Stimulated activated CD4-positive, alpha-beta T cell treated with anti-CD3 and anti-CD28 coated beads, Interleukin-2, amount 100 ng/mL, for 4 hours (primary cell): ENCODE measurements around the gene PHACTR2.

Experiments used
- DNase-seq: peaks from one replicate; pipeline ENCODE4 v3.0.0-alpha.2; 2020; ENCODE audit warnings: low read depth

Gene PHACTR2

DNA sequence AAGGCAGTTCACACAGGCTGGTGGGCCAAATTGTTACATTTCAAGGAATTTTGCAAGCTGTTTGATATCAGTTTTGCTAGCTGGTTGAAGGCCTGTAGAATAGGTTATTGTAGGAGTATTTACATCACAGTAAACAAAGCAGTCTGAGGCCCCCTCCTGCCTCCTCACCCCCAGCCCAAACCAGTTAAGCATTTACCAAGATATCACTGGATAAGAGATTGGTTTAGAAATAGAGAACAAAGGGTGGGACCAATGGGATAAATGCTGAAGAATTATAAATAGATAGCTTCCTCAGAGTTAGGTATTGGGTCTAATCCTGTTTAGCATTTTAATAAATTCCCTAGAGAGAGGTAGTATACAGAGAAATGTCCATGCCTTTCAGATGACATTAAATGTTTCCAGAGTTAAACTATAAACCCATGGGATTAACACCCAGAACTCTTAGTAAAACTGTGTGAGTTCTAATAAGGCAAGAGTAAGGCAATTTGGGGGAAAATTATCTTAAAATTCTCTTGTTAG is 2.3 kb upstream of the PHACTR2 start:
- no peak for DNase-seq

DNA sequence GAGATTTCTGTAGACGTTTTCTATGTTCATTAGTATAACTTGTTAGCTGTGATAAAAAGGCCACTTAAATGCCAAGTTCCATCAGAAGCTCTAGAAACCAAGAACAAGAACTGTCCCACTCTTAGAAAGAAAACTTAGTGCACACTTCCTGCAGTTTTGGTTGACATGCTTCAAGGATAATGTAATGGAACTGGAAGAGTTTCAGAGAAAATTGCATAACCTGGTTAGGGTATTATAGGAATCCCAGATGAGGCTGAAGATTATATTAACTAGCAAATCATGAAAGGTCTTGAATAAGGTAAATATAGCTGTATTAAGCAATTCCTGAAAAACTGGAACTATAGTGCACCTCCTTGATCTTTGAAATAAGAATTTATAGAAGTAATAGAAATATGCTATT is 1.8 kb upstream of the PHACTR2 start:
- no peak for DNase-seq

DNA sequence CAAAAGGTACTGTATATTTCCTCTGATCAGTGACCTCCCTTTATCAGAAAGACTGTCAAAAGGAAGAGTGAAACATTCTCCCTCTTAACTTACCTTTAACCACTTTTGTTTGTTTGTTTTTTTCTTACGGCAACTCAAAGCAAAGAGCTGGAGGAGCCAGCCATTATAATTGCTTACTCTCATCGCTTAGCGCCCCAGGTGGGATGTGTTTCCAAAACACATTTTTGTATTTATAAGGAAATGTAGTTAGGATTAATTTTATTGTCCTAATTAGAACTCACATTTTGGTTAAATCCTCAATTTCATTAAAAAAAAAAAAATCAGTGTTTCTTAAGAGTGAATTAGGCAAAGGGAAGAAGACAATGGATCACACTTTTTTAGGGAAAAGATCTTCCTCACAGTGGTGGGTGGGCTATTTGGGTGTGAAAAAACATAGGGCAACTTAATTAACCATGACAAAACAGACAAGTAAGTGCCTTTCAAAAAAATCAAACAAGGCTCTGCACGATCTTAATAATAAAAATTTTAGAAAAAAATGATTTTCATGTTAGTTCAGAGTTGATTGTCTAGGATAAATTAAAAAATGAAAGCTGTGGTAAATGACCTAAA is 1.2 kb upstream of the PHACTR2 start:
- DNase-seq: no peak

GRCh38 chr6:143677577-143677890 is 231 bp upstream of the PHACTR2 start:
- DNase-seq: peak; percentile 57

GRCh38 chr6:143679041-143679440 is 1.3 kb downstream of the PHACTR2 start:
- no peak for DNase-seq

GRCh38 chr6:143680141-143680540 is 2.4 kb downstream of the PHACTR2 start:
- DNase-seq: no peak

DNA sequence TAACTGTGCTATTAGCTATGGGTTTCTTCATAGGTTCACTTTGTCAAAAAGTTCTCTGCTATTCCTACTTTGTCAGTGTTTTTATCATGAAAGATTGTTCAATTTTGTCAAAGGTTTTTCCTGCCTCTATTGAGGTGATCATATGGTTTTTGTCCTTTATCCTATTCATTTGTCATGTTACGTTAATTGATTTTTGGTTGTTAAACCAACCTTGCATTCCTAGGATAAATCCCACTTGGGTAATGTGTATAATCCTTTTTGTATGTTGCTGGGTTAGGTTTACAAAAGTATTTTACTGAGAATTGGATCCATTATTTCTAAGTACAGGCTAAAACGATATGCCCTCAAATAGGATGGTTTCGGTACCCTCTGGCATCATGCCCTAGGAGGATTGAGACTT is 5.0 kb downstream of the PHACTR2 start:
- no peak for DNase-seq

DNA sequence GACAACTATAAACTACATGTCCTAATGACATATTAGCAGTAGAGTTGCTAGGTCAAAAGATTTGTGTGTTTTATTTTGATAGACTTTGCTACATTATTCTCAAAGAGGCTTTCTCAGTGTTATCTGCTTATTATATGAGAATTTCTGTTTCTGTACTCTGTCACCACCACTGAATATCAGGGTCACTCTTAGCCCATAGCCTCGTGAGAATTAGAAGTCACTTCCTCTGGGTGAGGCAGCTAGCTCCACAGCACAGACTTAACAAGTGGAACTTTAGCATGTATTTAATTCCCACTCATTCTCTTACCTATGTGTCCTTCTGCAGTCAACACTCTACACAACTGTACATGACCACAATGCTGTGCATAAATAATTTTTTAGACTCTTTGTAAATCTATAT is 6.7 kb downstream of the PHACTR2 start:
- DNase-seq: no peak

- no peak for DNase-seq
These were observed 7.9 kb downstream of the PHACTR2 start for GRCh38 chr6:143685653-143686052.

- no peak for DNase-seq
These were observed 9.8 kb downstream of the PHACTR2 start for GRCh38 chr6:143687591-143687990.

DNA sequence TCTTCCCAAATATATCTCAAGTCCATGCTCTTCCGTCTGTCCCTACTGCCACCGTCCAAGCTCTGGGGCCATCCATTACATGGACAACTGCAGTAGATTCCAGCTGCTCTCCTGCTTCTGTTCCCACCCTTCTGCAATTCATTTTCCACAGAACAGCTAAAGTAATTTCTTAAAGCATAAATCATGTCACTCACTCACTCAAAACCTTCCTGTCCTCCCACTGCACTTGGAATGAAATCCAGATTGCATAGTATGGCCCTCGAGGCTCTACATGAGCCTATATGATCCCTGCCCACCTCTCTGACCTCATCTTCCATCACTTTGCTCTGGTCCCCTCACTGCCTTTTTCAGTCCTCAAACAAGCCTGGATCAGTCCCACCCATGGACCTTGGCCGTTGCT is 10.9 kb downstream of the PHACTR2 start:
- no peak for DNase-seq

DNA sequence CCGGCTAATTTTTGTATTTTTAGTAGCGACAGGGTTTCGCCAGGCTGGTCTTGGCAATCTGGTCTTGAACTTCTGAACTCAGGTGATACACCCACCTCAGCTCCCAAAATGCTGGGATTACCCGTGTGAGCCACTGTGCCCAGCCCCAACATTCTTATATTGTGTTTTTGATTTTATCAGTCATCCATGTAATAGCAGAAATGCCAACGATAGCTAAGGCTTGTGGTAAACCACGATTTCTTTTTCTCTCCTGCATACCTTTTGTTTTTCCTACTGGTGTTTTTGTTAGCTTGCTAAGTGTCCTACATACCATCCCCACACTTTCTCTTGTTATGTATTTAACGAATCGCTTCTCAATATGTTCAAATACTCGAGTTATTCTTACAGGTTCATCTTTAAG is 12.1 kb downstream of the PHACTR2 start:
- no peak for DNase-seq

DNA sequence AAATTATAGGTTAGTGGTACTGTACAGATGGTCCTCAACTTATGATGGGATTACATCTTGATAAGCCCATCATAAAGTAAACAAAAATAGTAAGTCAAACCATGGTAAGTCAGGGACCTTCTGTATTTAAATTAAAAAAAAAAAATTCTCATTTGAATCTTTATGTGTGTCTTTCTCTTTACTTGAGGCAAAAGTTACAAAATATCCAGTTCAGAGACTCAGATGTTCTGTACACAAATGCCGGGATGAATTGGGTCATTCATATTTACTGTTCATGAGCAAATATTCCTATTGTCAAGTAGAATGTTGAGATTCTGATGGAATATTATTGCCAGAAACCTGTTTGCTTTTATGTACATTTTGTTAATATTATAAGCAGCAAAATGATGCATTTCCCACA is 13.4 kb downstream of the PHACTR2 start:
- no peak for DNase-seq

- DNase-seq: no peak
These were observed 14.3 kb downstream of the PHACTR2 start for GRCh38 chr6:143691900-143692636.

GRCh38 chr6:143692696-143693095 is 14.9 kb downstream of the PHACTR2 start:
- DNase-seq: no peak

DNA sequence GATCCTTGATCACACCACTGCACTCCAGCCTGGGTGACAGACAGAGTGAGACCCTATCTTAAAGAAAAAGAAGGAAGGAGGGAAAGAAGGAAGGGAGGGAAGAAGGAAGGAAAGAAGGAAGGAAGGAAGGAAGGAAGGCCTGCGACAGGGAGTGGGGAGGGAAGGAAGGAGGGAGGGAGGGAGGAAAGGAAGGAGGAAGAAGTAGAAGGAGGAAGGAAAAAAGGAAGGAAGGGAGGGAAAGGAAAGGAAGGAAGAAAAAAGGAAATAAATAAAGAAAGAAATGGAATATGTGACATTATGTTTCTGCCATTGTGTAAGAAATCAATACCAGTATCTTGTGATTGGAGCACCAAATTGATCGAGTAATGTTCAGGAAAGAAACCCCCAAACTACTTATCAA is 16.2 kb downstream of the PHACTR2 start:
- DNase-seq: no peak

DNA sequence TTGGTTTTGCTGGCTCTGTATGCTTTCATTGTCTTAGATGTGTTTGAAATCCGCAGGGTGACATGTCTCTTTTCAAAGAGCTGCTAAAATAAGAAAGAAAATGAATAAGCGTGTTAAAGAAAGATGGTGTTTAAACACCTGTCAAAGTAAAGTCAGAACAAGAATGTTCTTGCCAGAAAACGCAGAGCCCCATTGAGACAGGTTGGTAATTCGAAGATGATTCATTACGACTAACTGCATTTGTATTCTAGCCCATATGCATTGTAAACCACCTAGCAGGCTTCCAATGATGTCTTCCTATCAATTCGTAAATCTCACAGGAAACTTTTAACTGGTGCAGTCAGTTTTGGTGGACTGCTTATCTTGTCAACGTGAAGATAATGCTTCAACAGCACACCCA is 16.8 kb downstream of the PHACTR2 start:
- DNase-seq: no peak

GRCh38 chr6:143695130-143695968 is 17.6 kb downstream of the PHACTR2 start:
- DNase-seq: no peak

DNA sequence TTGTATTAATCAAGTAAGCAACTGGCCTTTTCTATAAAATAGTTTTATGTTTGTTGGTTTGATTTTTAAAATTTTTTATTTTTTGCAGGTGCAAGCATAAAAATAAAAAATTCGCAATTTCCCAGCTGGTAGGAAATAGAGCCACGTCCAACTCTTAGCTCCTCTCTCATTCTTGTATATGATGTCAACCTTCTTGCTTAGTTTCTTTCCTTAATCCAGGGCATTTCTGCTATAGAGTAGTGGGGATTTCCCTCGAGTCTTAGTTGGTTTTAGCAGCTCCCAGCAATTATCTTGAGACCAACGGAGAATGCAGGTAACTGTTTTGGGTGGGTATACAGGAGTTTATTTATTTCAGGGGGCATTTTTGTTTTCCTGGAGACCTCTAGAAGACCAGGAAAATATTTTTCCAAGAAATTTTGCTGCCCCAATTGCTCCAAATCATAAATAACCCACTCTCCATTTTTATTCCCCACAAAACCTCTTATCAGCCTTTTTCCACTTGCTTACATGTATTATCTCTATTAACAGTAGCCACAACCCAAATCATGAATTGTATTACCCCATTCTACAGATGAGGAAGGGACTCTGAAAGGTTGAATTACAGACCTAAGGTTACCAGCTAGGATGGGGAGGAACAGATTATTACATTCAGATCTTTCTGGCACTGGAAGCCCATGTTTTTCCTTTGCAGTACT is 18.4 kb downstream of the PHACTR2 start:
- no peak for DNase-seq

- DNase-seq: no peak
These were observed 18.9 kb downstream of the PHACTR2 start for GRCh38 chr6:143696664-143697000.

- DNase-seq: no peak
These were observed 19.5 kb downstream of the PHACTR2 start for GRCh38 chr6:143697076-143697800.

DNA sequence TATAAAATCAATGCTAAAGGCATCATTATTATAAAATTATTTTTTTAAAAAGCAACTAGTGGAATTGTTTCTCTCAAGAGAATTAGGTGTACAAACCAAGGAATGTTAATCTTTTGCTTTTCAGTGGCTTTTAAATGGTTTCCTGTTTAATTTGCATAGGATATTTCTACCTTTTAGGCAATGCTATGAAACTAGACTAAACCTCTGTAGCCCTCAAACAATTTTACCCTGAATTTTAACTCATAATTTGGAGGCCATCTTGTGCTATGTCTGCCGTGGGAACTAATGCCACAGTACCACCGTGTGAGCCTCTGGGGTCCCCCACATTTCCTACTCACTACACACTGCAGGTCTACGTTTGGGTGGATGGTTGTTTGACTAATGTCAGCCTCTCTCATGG is 20.6 kb downstream of the PHACTR2 start:
- no peak for DNase-seq
